ENCODE measurements around the gene HPCAL1.

The HPCAL1 gene

DNA sequence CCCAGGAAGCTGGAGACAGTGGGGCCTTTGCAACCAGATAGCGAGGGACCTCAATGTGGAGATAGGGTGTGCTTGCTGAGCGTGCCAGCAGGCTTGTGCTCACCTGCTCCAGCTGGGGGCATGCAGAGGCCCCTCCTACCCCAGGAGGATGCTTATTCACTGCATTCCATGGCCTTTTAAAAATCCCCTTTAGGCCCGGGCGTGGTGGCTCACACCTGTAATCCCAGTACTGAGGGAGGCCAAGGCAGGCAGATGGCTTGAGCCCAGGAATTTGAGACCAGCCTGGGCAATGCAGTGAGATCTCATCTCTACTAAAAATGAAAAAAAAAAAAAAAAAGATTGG, 90.9 kb downstream of the HPCAL1 start:
- no peak for DNase-seq

DNA sequence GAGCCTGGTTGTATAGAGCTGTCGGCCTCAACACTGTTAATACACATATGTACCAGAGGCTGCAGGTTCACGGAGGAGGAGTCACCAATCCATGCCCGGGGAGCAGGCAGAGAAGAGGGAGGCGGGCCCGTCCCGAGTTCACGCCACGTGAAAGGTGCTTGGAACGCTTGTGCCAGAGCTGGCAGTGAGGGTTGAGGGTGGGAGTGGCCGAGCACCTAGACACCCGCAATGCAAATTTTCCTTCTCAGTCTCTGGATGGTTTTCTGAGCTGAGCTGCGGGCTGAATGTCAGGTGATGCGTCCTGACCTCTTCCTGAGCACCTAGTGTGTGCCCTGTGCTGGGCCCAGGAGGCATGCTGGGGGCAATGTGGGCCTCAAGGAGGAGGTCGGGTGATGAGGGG, 93.2 kb downstream of the HPCAL1 start:
- no peak for DNase-seq

DNA sequence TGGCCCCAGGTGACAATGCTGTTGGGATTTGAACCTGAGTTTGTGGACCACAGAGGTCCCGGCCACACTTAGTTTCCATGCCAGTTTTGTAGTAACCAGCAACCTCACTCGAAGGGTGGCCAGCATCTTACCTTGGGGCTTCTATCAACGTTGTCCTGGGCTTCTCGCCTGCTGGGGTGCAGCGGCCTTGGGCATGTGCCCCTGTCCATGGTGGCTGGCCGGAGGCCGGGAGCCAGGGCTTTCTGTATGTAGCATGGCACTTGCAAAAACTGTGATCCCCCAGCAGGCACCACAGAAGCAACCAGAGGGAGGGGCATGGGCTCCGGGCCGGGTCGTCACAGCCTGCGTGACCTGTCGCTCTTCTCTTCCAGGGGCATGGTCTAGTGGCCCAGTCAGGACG, 93.8 kb downstream of the HPCAL1 start:
- no peak for DNase-seq

- DNase-seq: no peak
Observed at GRCh38 chr2:10397297-10397875, 94.7 kb downstream of the HPCAL1 start.

GRCh38 chr2:10397878-10398277, 95.2 kb downstream of the HPCAL1 start:
- no peak for DNase-seq

- DNase-seq: no peak
Observed at GRCh38 chr2:10398496-10398895, 95.8 kb downstream of the HPCAL1 start.

- DNase-seq: no peak
Observed at GRCh38 chr2:10399358-10399757, 96.7 kb downstream of the HPCAL1 start.

- DNase-seq: no peak
Observed at GRCh38 chr2:10400002-10400401, 97.3 kb downstream of the HPCAL1 start.

GRCh38 chr2:10400568-10400977, 97.9 kb downstream of the HPCAL1 start:
- DNase-seq: no peak

DNA sequence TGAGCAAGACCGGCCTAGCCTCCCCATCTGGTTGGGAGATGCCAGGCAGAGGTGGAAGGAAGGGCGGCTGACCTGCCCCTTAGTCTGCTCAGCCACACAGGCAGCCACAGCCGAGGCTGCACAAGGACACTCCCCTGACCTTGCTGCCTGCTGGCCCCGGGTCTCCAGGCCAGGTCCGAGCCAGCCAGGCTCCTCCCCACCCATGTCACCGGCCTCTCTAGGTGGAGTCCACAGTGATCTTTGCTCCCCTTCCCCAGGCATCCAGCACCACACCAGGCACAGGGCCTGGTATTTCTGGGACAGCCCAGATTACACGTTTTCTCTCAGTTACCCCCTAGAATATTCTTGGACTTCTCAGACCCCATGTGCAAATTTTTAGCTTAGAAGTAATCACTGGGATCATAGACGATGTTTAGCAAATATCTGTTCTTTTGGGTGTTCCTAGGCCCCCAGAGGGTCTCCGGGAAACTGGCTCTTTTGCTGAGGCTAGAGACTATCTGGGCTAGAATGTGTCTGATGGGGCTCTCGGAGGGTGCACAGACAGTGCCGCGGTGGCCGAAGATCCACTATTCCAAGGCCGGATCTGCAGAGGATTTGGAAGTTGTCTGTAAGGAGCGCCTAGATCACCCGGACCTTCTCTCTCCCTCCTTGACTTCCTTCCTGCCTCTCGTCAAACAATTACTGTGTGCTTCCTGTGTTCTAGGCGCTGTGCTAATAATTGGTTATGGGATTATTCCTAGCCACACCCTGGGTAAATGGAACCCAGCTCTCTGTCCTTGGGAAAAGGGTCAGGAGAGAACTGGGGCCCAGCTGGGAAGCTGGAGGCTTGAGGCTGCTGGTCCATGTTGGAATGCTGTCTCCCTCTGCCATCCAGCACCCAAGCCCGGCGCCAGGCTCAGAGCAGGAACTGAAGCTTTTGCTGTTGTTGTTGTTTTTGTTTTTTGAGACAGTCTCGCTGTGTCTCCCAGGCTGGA, 98.6 kb downstream of the HPCAL1 start:
- no peak for DNase-seq

GRCh38 chr2:10402062-10402585, 99.4 kb downstream of the HPCAL1 start:
- no peak for DNase-seq

DNA sequence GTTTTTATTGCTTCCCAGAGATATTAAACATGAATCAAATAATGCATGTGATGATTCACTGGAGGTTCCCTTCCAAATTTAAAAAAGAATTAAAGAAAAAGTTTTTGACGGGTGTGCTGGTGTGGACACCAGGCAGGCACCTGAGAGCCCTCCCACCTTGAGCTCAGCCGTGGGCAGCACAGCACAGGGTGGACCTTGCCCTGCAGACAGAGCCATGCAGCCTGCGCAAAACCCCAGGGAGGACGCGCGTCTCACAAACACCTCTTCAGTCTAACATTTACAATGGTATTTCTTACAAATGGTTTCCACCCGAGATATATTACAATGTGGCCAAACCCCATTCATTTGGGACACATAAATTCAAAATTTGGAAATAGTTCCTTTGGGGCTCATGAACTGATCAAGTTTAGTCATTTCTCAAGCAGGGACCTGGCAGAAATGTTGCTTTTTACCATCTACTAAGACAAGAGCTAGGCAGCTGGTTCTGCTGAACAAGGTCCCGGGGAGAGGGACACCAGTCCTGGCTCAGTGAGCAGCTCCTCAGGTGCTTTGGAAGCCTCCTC, 100.0 kb downstream of the HPCAL1 start:
- DNase-seq: no peak

DNA sequence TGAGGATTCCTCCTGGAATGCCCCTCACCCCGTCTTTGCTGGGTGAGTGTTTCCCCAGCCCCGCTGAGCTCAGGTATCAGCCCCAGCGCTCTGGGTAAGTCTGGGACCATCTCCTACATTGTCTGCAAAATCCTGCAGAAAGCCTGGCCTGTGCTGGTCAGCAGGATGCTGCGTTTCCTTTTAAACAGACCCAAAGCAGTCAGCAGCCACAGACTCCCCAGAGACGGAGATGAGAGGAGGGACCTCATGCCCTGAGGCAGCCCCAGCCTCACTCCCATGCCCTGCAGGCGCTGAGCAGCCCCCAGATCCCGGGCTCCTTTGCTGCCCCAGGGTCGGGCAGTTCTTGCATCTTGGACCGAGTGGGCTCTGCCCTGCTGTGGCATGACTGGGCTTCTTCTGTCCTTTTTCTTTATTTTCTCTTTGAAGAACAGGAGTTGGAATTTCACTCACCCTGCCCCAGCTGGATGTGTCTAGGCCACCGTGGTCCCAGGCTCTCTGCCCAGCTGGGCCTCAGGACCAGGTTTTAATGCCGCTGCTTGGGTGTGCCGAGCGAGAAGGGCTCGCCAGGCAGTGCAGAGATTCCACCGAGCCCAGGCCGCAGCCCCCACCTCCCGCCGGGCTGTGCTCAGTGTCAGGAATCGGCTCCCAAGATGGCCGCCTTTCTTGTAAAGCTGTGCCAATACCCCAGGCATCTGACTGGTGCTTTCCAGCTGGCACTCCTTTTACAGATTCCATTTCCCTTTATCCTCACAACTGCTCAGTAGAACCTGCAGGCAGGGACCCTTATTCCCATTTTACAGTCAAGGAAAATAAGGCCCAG, 101.8 kb downstream of the HPCAL1 start:
- DNase-seq: no peak

GRCh38 chr2:10405448-10405847, 102.7 kb downstream of the HPCAL1 start:
- DNase-seq: no peak

DNA sequence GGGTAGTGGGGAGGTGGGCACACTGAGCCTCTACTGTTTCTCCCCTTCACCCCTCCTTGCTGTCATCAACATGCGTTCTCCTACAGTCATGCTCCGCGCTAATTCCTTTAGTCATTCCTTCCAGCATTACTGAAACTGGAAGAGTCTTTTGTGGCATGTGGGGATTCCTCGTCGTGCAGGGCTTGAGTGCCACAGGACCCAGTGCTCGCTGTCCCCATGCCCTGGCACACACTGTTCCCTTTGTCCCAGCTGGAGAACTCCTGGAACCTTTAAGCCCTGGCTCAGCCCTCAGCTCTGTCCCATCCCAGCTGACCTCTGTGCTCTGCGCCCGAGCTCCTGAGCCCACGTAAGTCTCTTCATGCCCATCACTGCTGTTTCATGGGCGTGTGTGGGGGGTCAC, 103.3 kb downstream of the HPCAL1 start:
- no peak for DNase-seq

- no peak for DNase-seq
Observed at GRCh38 chr2:10406491-10407188, 103.9 kb downstream of the HPCAL1 start.

DNA sequence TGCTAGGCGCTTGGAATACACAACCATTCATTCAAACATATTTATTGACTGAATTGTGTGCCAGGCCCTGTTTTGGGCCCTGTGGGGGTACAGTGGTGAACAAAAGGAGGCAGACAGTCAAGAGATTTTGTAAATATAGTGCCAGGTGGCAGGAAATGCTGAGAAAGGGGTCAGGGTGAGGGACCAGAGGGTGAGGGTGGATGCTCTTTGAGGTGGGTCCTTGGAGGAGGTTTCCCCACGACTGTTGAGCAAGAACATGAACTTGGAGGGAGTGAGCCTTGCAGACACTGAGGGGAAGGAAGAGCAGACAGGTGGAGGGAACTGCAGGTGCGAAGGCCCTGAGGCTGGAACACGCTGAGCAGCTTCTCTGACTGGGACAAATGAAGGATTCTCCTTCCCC, 104.7 kb downstream of the HPCAL1 start:
- no peak for DNase-seq

DNA sequence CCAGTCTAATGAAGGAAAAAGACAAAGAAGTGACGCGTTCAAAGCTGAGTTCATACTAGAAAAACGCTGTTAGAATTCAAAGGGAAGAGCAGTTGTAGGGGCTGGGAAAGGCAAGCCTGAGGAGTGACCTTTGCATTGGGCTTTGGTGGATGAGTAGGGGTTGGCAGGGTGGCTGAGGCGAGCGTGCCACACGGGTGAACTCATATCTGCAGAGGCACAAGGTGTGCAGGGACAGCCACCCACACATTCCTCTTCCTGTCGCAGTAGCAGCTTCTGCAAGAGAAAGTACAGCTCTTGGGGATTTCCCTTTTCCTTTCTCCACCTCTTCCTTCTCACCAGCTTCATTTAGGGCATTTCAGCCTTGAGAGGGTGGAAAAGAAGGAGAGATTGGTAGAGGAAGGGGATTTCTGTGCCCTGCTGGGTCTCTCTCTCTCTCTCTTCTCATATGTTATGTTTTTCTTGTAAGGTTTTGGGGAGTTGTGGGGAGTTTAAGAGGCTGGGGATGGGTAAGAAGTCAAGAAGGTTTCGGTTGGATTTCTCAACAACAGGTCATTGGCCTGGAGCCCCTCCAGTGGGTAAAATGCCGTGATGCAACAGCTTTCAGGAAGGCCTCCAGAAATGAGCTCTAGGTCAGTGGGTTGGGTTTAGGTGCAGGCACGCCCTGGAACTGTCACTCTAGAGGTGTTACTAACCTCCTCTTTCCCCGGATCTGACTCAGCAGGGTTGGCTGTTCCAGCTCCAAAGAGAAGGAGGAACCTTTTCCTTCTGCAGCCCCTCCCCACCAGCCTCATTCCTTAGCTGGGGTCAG, 105.3 kb downstream of the HPCAL1 start:
- peak; percentile 75 for DNase-seq

DNA sequence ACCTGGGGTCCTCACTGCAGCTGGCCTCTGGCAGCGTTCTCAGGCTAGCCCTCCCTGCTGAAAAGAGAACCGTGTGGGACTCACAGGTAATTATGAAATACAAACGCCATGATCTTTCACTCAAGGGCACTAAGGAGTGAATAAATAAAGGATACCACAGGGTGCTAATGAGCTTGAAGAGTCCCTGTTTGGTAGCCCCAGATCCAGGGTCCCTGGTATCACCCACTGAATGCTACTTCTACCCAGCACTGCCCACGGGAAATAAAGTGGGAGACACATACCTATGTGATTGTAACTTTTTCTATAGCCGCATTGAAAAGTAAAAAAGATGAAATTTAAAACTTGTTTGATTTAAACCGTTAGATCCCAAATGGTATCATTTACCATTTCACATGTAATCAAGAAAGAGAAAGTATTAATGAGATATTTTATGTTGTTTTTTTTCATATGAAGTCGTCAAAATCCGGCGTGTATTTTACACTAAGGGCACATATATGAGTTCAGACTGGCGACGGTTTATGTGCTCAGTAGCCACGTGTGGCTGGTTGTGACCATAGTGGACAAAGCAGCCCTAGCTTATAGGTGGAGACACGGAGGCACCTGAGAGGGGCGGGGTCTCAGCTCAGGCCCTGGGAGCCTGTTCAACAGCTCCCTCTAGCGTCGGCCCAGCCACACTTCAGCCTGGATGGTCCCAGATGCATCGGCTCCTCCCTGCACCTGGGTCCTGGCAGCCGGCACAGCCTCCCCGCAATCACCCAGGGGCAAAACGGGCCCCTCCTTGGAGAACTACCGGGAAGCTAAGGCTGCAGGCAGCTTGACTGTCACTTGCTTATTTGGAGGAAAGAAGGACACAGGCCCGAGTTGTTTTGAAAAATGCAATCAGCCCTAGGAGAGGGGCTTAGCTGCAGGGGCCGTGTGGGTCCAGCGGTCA, 106.2 kb downstream of the HPCAL1 start:
- peak; percentile 76 for DNase-seq
